Sigmoid colon (tissue), 4 donors: ENCODE measurements around the gene TGIF2.

Experiments used
- POLR2A ChIP-seq, 2 donors: fragments of 450-650 bp; IDR thresholded peaks; one replicate each; pipeline ENCODE4 v1.6.1; 2016; ENCODE audit warnings: antibody characterized with exemption in 2 of 2, mild to moderate bottlenecking in 2 of 2, moderate library complexity in 2 of 2
- POLR2AphosphoS5 ChIP-seq, 4 donors: sonication (generic); formaldehyde crosslinking; IDR thresholded peaks; one replicate each; pipeline ENCODE4 v1.6.1; 2017; ENCODE audit warnings: antibody characterized with exemption in 4 of 4
- TF ChIP-seq, protein P1 (sequence below), 4 experiments: fragments of 450-650 bp in 3 of 4; fragments of 200-600 bp in 1 of 4; IDR thresholded peaks; one replicate each; pipeline ENCODE4 v1.5.1; 2016 to 2019; ENCODE audit warnings: antibody characterized with exemption in 4 of 4, mild to moderate bottlenecking in 3 of 4, moderate library complexity in 2 of 4

DNA sequence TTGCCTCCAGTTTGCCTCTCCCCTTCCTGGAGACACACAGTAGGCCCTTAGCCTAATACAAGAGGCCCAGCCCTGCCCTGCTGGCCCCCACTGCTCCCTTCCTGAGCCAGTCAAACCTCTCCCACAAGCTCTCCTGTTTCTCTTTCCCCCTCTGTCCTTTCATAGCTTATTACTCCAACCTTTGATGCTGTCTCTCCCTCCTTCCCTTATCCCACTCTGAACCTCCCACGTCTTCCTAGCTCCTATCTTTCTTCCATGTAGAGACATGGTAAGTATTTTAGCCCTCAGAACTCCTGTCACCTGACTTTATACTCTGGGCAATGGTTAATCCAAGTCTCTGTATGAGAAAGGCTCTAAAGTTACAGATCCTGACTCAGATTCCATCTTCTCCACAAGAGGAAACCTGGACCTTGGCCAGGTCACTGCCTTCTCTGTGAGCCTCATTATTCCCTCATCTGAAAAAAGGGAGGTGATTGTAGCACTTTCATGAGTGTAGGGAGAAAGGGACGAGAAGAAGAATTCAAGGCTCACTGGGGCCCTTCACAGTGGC, 6.7 kb downstream of the TGIF2 start:
- TF ChIP-seq POLR2A (IDR thresholded peaks at IDR 0.05) (no peak), POLR2AphosphoS5 (IDR thresholded peaks at IDR 0.05) (no peak)
- TF ChIP-seq, protein P1, sequence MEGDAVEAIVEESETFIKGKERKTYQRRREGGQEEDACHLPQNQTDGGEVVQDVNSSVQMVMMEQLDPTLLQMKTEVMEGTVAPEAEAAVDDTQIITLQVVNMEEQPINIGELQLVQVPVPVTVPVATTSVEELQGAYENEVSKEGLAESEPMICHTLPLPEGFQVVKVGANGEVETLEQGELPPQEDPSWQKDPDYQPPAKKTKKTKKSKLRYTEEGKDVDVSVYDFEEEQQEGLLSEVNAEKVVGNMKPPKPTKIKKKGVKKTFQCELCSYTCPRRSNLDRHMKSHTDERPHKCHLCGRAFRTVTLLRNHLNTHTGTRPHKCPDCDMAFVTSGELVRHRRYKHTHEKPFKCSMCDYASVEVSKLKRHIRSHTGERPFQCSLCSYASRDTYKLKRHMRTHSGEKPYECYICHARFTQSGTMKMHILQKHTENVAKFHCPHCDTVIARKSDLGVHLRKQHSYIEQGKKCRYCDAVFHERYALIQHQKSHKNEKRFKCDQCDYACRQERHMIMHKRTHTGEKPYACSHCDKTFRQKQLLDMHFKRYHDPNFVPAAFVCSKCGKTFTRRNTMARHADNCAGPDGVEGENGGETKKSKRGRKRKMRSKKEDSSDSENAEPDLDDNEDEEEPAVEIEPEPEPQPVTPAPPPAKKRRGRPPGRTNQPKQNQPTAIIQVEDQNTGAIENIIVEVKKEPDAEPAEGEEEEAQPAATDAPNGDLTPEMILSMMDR (IDR thresholded peaks at IDR 0.05), result no peak
